Naive thymus-derived CD4-positive, alpha-beta T cell (primary cell): ENCODE measurements around the gene PRIMPOL. TPM values are rescaled to one million over a fixed set of nuclear protein-coding genes. Genes with fewer than 3 reads are reported as not detected.

ENCODE experiments used
- ATAC-seq: fragments of 150-1000 bp; cut with Tn5 transposase; 2 replicates; pipeline ENCODE4 v1.10.0; 2021; ENCODE audit warnings: mild to moderate bottlenecking, moderate library complexity
- CTCF ChIA-PET: fragments of 350-600 bp; sonication (Branson Sonifier 250); formaldehyde crosslinking; loops from one replicate; lab custom pipeline; 2021; ENCODE audit warnings: antibody characterized with exemption; lab: Charles Lee
- POLR2A ChIA-PET: fragments of 350-600 bp; sonication (Branson Sonifier 250); formaldehyde crosslinking; loops from one replicate; lab custom pipeline; 2021; ENCODE audit warnings: antibody characterized with exemption, inconsistent platforms; lab: Charles Lee
- DNase-seq, 9 donors: peaks; one replicate each; pipeline versions ENCODE4 v3.0.0 to v3.0.0-alpha.2; 2020 to 2022; ENCODE audit warnings: mixed read lengths in 1 of 9
- H3K27ac ChIP-seq: one replicate; pipeline ENCODE4 v1.7.0; 2013; ENCODE audit warnings: mild to moderate bottlenecking, low read depth, low read length, moderate library complexity
- H3K27me3 ChIP-seq, 2 donors: one replicate each; pipeline ENCODE4 v1.7.0; 2013; ENCODE audit warnings: low read length in 2 of 2, mild to moderate bottlenecking in 2 of 2, moderate library complexity in 2 of 2; ENCODE audit not compliant: control insufficient read depth in 2 of 2, insufficient read depth in 2 of 2
- H3K36me3 ChIP-seq, 3 experiments: 1 replicate in 2 of 3; 2 replicates in 1 of 3; pipeline ENCODE4 v1.7.0; 2013; ENCODE audit warnings: low read length in 3 of 3, mild to moderate bottlenecking in 3 of 3, moderate library complexity in 1 of 3; ENCODE audit not compliant: insufficient read depth in 3 of 3, control insufficient read depth in 2 of 3
- H3K4me1 ChIP-seq, 2 donors: one replicate each; pipeline ENCODE4 v1.7.0; 2013; ENCODE audit warnings: low read length in 2 of 2, mild to moderate bottlenecking in 2 of 2, moderate library complexity in 1 of 2; ENCODE audit not compliant: control insufficient read depth in 2 of 2, insufficient read depth in 2 of 2
- H3K4me3 ChIP-seq: 2 replicates; pipeline ENCODE4 v1.7.0; 2013; ENCODE audit warnings: mild to moderate bottlenecking, low read length
- H3K9me3 ChIP-seq, 3 experiments: 1 replicate in 2 of 3; 2 replicates in 1 of 3; pipeline ENCODE4 v1.7.0; 2013; ENCODE audit warnings: low read length in 3 of 3; ENCODE audit not compliant: control insufficient read depth in 2 of 3
- H3K27ac Mint-ChIP-seq, 9 donors: one replicate each; pipeline ENCODE4 v1.8.0; 2020 to 2022; ENCODE audit warnings: mixed read lengths in 9 of 9, mild to moderate bottlenecking in 8 of 9, moderate library complexity in 5 of 9, inconsistent platforms in 2 of 9
- H3K27me3 Mint-ChIP-seq, 5 donors: one replicate each; pipeline ENCODE4 v1.8.0; 2021 to 2022; ENCODE audit warnings: mixed read lengths in 5 of 5, mild to moderate bottlenecking in 1 of 5
- H3K36me3 Mint-ChIP-seq, 5 donors: one replicate each; pipeline ENCODE4 v1.8.0; 2020 to 2022; ENCODE audit warnings: mixed read lengths in 5 of 5, mild to moderate bottlenecking in 3 of 5, inconsistent platforms in 1 of 5
- H3K4me1 Mint-ChIP-seq, 7 donors: one replicate each; pipeline ENCODE4 v1.8.0; 2020 to 2022; ENCODE audit warnings: mixed read lengths in 7 of 7, mild to moderate bottlenecking in 3 of 7, inconsistent platforms in 1 of 7
- H3K4me3 Mint-ChIP-seq, 10 donors: one replicate each; pipeline ENCODE4 v1.8.0; 2020 to 2022; ENCODE audit warnings: mild to moderate bottlenecking in 10 of 10, mixed read lengths in 10 of 10, moderate library complexity in 6 of 10, inconsistent platforms in 2 of 10
- H3K9me3 Mint-ChIP-seq, 11 donors: one replicate each; pipeline ENCODE4 v1.8.0; 2020 to 2022; ENCODE audit warnings: mixed read lengths in 11 of 11, mild to moderate bottlenecking in 4 of 11, inconsistent platforms in 1 of 11, moderate library complexity in 1 of 11
- intact Hi-C, 2 donors: fragments of 100-400 bp; cut with micrococcal nuclease; formaldehyde crosslinking; loops; one replicate each; pipeline ENCODE4 v1.15.1; 2023
- polyA plus RNA-seq, 2 donors: library from polyadenylated mRNA; unstranded; fragments of 300-500 nt; fragmentation: Illumina TruSeq; gene quantifications; one replicate each; pipeline ENCODE4 v1.2.3, GENCODE V29; 2021
- total RNA-seq, 6 experiments: library from RNA in 5 of 6; stranded (reverse) in 5 of 6; gene quantifications; 1 replicate in 5 of 6; 2 replicates in 1 of 6; pipeline ENCODE4 v1.2.3 and lab custom pipeline; 2021 to 2026

PRIMPOL gene
- total and polyA plus RNA-seq, 7 experiments from 2014 or later: 12.1 to 19.3 (median 16.5) TPM

DNA sequence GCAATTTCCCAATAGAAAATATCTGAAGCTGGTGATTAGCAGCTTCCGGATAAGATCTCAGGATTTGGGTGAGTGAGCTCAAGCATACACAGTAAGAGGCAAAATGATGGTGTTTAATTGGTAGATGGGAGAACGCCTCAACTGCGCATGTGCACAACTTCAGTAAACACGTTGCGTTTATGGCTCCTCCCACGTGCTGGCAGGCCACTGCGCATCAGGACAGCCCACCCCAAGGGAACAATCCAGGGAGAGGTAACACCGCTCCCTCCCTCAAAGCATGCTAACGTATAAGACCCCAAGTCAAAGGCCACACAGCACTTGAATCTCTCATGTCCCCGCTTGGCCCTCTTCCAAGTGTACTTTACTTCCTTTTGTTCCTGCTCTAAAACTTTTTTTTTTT, 94.7 kb downstream of the PRIMPOL start:
- Mint-ChIP-seq H3K36me3 (no peaks in the 10 kb centered on the region), H3K9me3 (no peaks in the 10 kb centered on the region), H3K27ac (no peak overlapping the region), H3K4me1 (peaks cover 24 to 34% (median 28%) of the 10 kb centered on the region in 7 donors), H3K27me3 (no peaks in the 10 kb centered on the region), H3K4me3 (no peak overlapping the region)
- Histone ChIP-seq H3K4me1 (peaks cover 0 to 18% of the 10 kb centered on the region in 2 donors), H3K36me3 (no peaks in the 10 kb centered on the region), H3K27me3 (no peaks in the 10 kb centered on the region), H3K9me3 (no peaks in the 10 kb centered on the region), H3K27ac (no peak overlapping the region), H3K4me3 (no peak overlapping the region)
- ChIA-PET CTCF (interaction anchor here (0.7 to 1.6 kb wide), 4 partner anchors 10 to 250 kb away, joined by 3 to 6 read pairs (median 4); partner anchors contain the start of gene CENPU), POLR2A (no interaction called here)
- ATAC-seq: no peak
- intact Hi-C loops: no loop called here
- DNase-seq: no peak

Other genes starting within 250 kb of the PRIMPOL start
- 10 to 100 TPM; 31.2 to 86.3 (median 75.0) TPM for gene IRF2, start 175.2 kb upstream of the PRIMPOL start, total RNA-seq
- gene IRF2, start 175.2 kb upstream of the PRIMPOL start, polyA plus RNA-seq: 10 to 100 TPM; 83.5 to 87.0 TPM
- gene CASP3, start 291 bp upstream of the PRIMPOL start, total RNA-seq: 10 to 100 TPM; 12.4 to 73.4 (median 17.2) TPM
- gene CASP3, start 291 bp upstream of the PRIMPOL start, polyA plus RNA-seq: 1 to 10 TPM; 2.9 to 4.3 TPM
- gene CENPU, start 84.4 kb downstream of the PRIMPOL start, total RNA-seq: 10 to 100 TPM in 1 of 5 experiments, 1 to 10 TPM in 4; 1.1 to 43.8 (median 3.1) TPM
- gene CENPU, start 84.4 kb downstream of the PRIMPOL start, polyA plus RNA-seq: 1 to 10 TPM; 1.9 to 2.7 TPM
- 10 to 100 TPM in 4 of 5 experiments, 1 to 10 TPM in 1; 9.5 to 80.1 (median 20.4) TPM for gene ACSL1, start 176.2 kb downstream of the PRIMPOL start, total RNA-seq
- gene ACSL1, start 176.2 kb downstream of the PRIMPOL start, polyA plus RNA-seq: 1 to 10 TPM; 5.7 to 6.2 TPM